Fibroblast of skin of scalp (primary cell): ENCODE results near the gene WBP2.
"Not testable (repeated sequence)": the region's sequence is repeated elsewhere in the genome, so short reads cannot be mapped to it uniquely, and the experiment has no call there.

Experiments used
- DNase-seq: peaks from one replicate; pipeline ENCODE4 v3.0.0-alpha.2; 2013

Gene WBP2

GRCh38 chr17:75813081-75814020 lies 41.8 kb downstream of the WBP2 start:
- DNase-seq: no peak

DNA sequence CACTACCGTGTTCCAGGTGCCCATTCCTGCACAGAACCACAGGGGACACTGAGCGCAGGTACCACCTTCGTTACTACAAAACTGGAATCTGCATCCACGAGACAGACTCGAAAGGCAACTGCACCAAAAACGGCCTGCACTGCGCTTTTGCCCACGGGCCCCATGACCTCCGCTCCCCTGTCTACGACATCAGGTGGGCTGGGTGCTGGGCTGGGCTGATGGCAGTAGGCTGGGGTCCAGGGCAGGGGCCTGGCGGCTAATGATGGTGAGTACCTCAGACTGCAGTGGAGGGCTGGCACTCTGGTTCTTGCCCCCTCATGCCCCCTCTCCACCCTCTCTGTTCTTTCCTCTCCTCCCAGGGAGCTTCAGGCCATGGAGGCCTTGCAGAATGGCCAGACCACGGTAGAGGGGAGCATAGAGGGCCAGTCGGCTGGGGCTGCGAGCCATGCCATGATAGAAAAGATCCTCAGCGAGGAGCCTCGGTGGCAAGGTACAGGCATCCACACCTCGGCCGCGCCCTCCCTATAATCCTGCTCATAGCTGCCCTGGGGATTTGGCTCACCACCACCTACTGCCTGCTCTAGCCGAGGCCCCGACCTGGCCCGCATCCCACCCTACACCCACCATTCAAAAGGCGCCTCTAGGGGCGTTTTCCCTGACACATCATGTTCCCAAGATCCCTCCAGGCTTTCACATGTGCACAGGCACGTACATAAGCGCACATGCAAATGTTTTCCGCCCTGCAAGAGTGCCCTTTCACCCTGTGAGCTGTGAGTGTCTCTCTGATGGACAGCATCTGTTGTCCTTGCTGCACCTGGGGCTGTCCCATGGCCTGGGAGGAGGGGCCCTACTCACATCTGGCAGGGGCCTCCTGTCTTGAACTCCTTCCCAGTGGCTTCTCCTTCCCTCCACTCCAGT lies 42.8 kb downstream of the WBP2 start:
- no peak for DNase-seq

- no peak for DNase-seq
Measured at GRCh38 chr17:75811174-75811573, 44.0 kb downstream of the WBP2 start.

DNA sequence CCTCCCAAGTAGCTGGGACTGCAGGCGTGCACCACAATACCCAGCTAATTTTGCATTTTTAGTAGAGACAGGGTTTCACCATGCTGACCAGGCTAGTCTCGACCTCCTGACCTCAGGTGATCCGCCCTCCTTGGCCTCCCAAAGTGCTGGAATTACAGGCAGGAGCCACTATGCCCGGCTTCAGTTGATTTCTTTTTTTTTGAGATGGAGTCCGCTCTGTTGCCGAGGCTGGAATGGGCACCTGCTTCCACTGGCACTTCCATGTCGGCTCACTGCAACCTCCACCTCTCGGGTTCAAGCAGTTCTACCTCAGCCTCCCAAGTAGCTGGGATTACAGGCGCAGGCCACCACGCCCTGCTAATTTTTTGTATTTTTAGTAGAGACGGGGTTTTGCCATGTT lies 44.4 kb downstream of the WBP2 start:
- not testable (repeated sequence) for DNase-seq

DNA sequence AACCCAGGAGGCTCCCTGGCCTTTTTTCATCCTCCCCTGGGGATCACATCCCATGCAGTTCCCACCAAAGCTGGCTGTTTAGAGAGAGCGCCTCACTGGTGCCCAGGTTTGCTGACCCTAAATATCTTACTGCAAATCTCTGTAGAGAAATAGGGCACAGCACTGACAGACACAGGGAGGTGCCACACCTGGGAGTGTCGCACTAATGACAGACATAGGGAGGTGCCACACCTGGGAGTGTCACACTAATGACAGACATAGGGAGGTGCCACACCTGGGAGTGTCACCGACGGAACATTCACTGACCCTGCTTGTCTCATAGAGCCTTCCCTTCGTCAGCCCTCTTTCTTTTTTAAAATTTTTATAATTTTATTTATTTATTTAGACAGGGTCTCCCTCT lies 44.9 kb downstream of the WBP2 start:
- no peak for DNase-seq

- no peak for DNase-seq
Measured at GRCh38 chr17:75809631-75810111, 45.5 kb downstream of the WBP2 start.

DNA sequence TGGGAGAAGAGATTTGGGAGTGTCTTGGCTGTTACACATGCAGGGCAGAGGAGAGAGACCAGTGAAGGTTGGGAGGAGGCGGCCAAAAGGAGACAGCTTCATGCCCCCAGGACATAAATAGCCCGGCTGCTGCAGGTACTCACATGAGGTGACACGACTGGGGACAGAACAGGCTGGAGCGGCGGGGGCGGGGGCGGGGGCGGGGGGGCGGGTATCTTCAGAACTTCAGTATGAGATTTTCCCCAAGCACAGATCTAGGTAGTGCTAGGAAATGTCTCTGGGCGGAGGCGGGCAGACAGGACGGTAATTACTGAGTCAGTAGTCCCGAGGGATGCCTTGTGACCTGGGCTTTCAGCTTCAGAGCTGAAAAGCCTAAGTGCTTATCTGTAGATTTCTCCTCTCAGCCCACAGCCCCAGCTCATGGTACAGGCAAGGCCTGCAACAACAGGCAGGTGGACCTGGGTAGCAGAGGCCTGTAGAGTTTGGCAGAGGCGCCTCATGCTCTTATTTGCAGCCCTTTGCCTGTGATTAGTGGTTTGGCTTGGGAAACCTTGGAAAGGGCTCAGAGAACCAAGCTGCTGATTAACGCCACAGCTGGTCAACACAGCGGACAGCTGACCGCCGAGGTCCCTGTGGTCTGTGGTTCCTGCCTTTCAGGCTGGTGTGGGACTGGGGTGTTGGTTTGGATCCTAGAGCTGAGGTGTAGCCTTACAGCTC lies 46.1 kb downstream of the WBP2 start:
- DNase-seq: peak; percentile 47

- DNase-seq: no peak
Measured at GRCh38 chr17:75808549-75808904, 46.6 kb downstream of the WBP2 start.

GRCh38 chr17:75807861-75808260 lies 47.3 kb downstream of the WBP2 start:
- DNase-seq: no peak

GRCh38 chr17:75806822-75807500 lies 48.2 kb downstream of the WBP2 start:
- DNase-seq: no peak

DNA sequence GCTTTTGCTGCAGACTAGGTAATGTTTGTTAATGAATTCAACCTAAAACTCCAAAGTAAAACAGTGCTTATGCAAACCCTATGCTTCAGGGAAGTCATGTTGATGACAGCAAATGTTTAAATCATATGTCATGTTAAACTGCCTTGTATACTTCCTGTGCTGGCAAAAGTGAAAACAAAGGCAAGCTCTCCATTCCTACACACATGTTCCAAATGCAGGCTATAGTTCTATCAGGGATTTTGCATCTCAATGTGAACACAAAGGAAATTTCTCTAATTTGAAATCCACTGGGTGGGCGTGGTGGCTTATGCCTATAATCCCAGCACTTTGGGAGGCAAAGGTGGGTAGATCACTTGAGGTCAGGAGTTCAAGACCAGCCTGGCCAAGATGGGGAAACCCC lies 51.3 kb downstream of the WBP2 start:
- no peak for DNase-seq

DNA sequence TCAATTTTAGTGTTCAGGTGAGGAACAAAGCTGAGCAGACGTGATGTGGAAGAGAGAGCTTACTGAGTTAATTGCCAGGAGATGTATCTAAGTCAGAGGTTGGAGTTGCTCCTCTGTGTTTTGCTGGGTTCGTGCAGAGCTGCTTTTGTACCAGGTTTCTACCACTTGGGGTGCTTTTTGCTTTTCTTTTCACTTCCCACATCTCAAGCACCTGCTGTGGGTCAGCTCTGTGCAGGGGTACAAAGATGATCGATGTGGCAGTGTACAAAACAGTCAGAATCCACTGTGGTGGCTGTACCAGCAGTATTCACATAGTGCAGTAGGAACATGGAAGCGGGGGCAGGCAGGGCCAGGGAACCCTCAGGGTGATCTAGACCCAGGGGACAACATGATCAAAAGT lies 55.7 kb downstream of the WBP2 start:
- DNase-seq: no peak

GRCh38 chr17:75795820-75796607 lies 59.1 kb downstream of the WBP2 start:
- no peak for DNase-seq
